GM06990 (cell line): ENCODE measurements around the gene MDH1B.

Source experiments
- DNase-seq: peaks from one replicate; pipeline ENCODE4 v3.0.0-alpha.2; 2011; ENCODE audit not compliant: insufficient read length; ENCODE audit errors: extremely low read depth
- H3K27me3 ChIP-seq: replicated peaks from 2 replicates; pipeline ENCODE4 v1.6.0; 2011; ENCODE audit warnings: low read length; ENCODE audit not compliant: control insufficient read depth, insufficient read depth
- H3K36me3 ChIP-seq: 2 replicates; pipeline ENCODE4 v1.5.1; 2011; ENCODE audit warnings: low read length; ENCODE audit not compliant: control insufficient read depth, insufficient read depth
- H3K4me3 ChIP-seq: replicated peaks from 2 replicates; pipeline ENCODE4 v1.5.1; 2011; ENCODE audit warnings: low read depth, mild to moderate bottlenecking, control low read depth, low read length
- TF ChIP-seq, protein P1 (sequence below): IDR thresholded peaks from 2 replicates; pipeline ENCODE4 v1.5.1; 2011; ENCODE audit warnings: low read length, control low read depth, mild to moderate bottlenecking, inconsistent platforms; ENCODE audit not compliant: insufficient read depth, poor library complexity, severe bottlenecking

Gene MDH1B

DNA sequence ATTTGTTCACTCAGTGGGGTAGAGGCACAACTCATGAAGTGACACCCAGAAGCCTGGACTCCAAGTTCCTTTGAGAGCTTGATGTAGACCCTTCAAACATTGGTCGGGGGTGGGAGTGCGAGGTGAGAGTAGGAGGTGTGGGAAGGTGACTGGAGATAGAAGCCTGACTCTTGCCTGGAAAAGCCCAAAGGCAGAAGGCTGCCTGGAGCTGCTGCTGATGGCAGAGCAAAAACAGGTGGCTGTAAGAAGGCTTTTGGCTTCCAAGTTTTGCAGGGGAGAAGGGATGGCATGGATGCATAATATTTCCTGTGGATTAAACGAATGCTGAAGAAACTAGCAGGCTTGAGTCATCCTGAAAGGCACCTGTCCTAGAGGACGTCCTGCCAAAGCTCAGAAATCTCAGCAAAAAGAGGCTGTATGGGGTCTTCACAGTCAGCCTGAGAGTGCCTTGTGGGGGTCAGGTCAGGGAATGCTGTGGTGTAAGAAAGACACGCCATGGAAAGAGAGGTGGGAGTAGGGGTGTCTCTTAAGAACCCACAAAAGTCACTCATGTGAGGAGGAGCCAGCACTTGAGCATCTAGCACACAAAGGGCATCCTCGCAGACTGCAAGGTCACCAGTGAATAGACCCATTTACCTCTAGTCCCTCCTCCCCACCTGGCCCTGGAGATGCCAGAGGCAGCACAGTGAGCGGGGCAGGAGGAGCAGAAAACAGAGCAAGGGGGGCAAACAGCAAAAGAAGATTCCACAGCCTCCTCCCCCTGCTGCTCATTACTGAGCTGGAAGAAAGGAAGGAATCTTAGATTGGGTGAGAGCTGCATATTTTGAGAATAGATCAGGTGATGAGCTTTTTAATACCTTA, 37.8 kb upstream of the MDH1B start:
- DNase-seq = no peak

DNA sequence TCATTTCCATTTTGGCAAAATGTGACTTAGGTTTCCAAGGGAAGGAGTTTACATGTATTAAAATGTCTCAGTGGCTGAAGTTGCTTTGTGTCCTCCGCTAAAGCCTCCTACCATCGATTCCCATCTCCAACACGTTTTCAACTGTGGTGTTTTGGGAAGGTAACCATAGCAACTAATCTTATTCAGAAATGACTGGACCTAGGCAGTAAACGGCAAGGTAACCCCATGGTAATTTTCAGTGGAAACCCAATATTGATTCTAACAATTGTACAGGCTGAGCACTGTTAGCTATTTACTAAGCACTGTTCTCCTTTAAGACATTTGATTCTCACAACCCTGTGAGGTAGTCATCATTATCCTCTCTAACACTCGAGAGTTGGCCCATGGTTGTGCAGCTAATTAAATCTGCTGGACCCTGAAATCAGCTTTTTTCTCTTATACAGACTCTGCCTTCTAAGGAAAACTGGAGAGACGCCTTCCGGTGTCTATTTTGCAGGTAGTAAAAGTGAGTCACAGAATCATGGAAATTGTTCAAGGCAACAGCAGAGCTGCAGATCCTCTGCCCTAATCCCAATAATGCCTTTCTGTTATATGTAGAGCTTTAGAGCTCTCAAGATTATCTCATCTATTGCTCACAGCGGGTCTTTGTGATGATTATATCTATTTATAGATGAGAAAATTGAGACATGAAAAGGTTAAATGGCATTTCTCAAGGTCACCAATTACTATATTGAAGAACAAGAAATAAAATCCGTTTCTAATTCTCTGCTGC, 36.5 kb upstream of the MDH1B start:
- TF ChIP-seq, protein P1, sequence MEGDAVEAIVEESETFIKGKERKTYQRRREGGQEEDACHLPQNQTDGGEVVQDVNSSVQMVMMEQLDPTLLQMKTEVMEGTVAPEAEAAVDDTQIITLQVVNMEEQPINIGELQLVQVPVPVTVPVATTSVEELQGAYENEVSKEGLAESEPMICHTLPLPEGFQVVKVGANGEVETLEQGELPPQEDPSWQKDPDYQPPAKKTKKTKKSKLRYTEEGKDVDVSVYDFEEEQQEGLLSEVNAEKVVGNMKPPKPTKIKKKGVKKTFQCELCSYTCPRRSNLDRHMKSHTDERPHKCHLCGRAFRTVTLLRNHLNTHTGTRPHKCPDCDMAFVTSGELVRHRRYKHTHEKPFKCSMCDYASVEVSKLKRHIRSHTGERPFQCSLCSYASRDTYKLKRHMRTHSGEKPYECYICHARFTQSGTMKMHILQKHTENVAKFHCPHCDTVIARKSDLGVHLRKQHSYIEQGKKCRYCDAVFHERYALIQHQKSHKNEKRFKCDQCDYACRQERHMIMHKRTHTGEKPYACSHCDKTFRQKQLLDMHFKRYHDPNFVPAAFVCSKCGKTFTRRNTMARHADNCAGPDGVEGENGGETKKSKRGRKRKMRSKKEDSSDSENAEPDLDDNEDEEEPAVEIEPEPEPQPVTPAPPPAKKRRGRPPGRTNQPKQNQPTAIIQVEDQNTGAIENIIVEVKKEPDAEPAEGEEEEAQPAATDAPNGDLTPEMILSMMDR = no peak
- Histone ChIP-seq H3K27me3 (no peaks in the 10 kb centered on the region), H3K36me3 (no peaks in the 10 kb centered on the region), H3K4me3 (no peak overlapping the region)
- DNase-seq = no peak

More for the DNA sequence above, 37.8 kb upstream of the MDH1B start:
- Histone ChIP-seq H3K36me3 (no peaks in the 10 kb centered on the region), H3K4me3 (no peak overlapping the region), H3K27me3 (no peaks in the 10 kb centered on the region)
- TF ChIP-seq, protein P1 = no peak

DNA sequence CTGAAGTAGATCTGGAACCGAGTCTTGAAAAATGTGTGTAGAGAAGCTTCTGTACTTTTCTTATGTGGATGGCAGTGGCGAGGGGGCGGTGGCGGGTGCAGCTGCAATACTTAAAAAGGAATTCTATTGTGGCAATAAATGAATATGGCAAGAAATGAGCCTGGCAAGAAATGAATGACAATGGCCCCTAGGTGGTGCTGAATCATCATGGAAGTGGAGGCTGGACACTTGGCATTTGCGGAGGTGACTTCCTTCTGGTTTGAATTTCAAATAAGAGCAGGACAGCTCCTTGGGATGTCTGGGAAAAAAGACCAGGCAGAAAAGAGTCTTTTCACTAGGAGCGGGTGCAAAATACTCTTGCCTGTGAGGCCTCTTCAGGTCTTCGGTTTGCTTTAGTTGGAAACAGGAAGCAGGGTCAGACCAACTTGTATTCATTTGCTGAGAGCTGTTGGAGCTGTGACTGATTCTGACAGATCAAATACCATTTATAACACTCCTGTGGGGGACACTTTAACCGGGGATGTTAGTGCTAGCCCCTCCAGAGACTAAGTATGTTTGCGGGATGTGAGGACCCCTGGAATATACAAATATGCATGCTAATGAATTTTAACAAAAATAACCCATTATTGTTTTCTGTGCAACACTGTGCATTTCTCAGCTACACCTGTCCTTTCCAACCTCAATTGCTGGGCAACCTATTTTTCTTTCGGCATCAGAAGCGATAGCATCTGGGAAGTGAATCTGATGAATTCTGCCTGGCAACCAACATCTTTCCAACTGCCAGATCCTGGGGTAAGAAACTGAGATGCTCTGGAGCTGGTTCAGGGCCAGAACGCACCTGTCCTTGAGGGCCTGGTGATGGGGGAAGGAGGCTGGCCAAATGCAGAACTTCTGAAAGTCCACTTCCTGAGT, 35.6 kb upstream of the MDH1B start:
- DNase-seq = peak; percentile 18
- no peaks in the 10 kb centered on the region for H3K27me3 ChIP-seq
- TF ChIP-seq, protein P1 = peak; percentile 63
- no peak overlapping the region for H3K4me3 ChIP-seq
- peaks cover under 1% of the 10 kb centered on the region; the same call in 1 of the 2 replicates for H3K36me3 ChIP-seq

DNA sequence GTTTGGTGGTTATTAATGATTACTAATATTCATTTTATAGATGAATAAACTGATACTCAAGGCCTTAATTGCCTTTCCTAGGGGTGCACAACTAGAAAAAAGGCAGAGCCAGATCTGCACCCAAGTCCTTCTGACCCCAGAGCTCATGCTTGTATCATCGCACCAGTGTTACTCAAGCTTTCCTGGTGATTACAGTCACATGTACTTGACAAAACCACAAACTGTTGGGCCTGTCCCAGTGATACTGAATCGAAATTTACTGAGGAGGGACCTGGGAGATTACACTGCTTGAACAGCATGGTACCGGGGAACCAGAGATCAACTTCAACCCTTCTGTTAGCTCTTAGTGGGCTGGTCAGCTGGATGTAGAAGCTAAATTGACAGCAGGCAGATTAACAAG, 34.0 kb upstream of the MDH1B start:
- Histone ChIP-seq H3K27me3 (no peaks in the 10 kb centered on the region), H3K4me3 (no peak overlapping the region), H3K36me3 (peaks cover 5% of the 10 kb centered on the region)
- no peak for DNase-seq
- TF ChIP-seq, protein P1 = no peak

DNA sequence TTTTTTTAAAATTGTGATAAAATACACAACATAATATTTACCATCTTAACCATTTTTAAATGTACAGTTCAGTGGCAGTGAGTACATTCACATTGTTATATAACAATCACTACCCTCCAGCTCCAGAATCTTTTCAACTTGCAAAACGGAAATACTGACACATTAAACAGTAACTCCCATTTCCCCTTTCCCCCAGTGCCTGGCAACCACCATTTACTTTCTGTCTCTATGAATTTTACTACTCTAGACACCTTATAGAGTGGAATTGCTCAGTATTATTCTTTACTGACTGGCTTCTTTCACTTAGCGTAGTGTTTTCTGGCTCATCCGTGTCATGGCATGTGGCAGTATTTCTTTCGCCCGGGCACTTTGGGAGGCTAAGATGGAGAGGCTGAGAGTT, 32.9 kb upstream of the MDH1B start:
- peaks cover 5% of the 10 kb centered on the region for H3K36me3 ChIP-seq
- no peak for DNase-seq
- TF ChIP-seq, protein P1 = no peak
- H3K27me3 ChIP-seq = no peaks in the 10 kb centered on the region
- no peak overlapping the region for H3K4me3 ChIP-seq
